Measurements from ENCODE around the gene ACTR8.
A peak's percentile ranks its signal among the peaks of the same experiment; 100 is the strongest.

ACTR8 gene

GRCh38 chr3:53863145-53863544 lies 18.8 kb downstream of the ACTR8 start:
- DNase-seq, result no peak

GRCh38 chr3:53862241-53862640 lies 19.7 kb downstream of the ACTR8 start:
- DNase-seq, result no peak

- DNase-seq, result no peak
Observed at GRCh38 chr3:53860196-53860595, 21.8 kb downstream of the ACTR8 start.

DNA sequence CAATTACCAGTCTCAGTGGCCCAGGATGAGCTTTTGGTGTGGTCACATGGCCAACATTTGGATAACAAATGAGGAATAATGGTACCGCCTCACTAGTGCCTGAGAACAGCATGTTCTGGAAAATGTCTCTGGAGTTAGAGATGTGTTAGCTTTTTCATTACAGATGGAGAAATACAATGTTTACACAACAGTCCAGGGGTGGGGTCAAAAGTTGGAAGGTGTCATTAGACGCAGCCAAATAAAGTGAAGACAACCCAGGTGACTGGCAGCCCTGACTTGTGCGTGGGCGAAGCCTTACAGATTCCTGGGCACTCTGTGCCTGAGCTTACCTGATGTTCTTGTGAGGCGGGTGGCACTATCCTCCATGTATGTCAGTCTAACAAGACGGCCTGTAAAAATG lies 22.8 kb downstream of the ACTR8 start:
- DNase-seq, result no peak

DNA sequence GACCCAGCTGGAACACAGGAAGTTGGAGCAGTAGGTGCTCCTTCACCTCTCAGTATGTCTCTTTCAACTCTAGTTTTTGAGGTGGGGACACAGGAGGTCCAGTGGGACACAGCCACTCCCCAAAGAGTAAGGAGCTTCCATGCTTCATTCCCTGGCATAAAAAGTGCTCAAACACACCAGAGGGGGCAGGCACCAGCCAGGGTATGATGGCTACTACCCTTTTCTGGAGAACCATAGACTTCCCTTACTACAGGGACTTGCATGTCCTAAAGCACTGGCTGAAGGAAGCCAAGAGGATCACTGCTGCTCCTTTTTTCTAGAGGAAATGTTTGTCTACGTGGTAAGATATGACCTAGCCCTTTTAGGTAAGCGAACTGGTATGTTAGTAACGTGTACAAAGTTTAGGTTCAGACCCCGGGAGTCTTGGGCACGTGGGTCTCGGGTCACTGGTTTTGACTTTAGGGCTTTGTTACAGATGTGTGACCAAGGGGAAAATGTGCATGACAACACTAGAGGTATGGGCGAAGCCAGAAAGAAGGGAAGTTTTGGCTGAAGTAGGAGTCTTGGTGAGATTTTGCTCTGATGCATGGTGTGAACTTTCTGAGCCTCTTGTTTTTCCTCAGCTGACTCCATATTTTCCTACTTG lies 23.7 kb downstream of the ACTR8 start:
- no peak for DNase-seq

GRCh38 chr3:53856964-53857363 lies 25.0 kb downstream of the ACTR8 start:
- no peak for DNase-seq

DNA sequence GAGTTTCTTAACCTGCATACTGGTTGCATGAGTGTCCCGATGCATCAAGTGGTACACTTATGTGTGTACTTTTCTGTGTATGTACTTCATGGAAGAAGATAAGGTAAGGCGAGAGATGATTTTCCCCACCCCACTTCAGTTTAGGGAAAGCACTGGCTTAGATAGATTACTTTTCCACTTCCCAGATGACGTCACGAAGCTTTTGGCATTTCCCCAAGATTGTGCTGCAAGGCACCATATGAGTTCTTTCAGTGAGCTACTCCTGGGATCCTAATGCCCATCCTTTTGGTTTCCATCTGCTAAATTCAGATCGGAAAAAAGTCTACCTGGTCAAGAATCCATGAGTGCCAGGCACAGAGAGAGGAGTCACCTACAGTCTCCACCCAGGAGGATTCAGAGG lies 31.1 kb downstream of the ACTR8 start:
- no peak for DNase-seq

GRCh38 chr3:53849916-53850315 lies 32.0 kb downstream of the ACTR8 start:
- no peak for DNase-seq

DNA sequence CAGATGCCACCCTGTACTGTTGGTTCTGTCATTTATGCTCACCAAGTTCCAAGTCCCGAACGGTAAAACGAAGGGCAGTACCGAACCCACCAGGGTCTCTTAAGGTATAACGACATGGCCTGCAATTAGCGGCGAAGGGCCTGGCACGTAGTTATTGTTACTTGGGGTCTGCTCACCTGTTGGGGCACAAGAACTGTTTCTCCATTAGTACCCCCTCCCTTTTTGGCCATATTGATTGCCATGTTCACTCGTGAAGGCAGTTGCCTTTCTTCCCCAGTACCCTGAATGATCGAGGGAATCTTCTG lies 35.1 kb downstream of the ACTR8 start:
- no peak for DNase-seq

DNA sequence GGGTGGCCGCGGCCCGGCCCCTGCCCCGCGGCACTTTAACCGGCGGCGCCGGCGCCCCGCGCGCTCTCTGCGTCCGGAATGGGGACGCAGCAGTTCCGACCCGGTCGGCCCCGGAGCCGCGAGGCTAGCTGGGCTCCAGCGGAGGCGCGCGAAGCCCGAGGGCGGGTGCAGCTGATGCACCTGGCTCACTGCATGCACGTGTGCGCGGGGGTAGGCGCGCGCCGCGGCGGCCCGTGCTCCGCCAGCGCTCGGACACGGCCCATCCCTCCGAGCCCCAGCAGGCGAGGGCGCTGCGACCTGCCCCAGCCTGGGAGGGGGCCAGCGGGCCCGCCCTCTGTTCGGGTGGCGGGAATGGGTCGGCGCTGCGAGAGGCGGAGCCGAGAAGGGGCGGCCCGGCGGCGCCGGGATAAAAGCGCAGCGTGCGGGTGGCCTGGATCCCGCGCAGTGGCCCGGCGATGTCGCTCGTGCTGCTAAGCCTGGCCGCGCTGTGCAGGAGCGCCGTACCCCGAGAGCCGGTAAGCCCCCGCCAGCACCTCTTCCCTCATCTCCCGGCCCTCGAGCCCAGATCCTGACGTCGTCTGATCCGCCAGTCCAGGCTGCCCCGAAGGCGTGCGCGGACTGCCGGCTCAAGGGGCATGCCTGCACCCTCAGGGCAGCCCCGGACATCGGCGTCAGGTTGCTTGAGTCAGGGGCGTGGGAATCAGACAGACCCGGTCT lies 35.7 kb downstream of the ACTR8 start, which contains the start of the genes CHDH and IL17RB:
Gene CHDH, minus strand, starts transcription at position 286 of the 717 bp plus-strand sequence. CDS start 22,411 bp downstream, outside the sequence.
Gene IL17RB, plus strand, starts transcription at position 435 of the 717 bp plus-strand sequence. Its CDS starts 21 bp downstream, at position 456.
- peak; percentile 46 for DNase-seq

DNA sequence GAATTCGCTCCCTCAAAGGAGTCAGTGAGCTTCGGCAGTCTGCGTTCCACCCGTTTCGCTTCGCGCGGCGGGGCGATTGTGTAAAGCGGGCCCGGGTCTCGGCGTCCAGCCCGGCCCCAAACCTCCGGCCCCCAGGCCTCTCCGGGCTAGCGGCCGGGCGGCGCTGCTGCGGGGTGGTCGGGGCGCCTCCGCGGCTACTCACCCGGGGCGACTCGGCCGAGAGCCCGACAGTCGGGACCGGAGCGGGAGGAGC lies 36.1 kb downstream of the ACTR8 start:
- DNase-seq, result no peak

- no peak for DNase-seq
Observed at GRCh38 chr3:53845103-53845880, 36.7 kb downstream of the ACTR8 start.

GRCh38 chr3:53844262-53845102 lies 37.5 kb downstream of the ACTR8 start:
- DNase-seq, result no peak

DNA sequence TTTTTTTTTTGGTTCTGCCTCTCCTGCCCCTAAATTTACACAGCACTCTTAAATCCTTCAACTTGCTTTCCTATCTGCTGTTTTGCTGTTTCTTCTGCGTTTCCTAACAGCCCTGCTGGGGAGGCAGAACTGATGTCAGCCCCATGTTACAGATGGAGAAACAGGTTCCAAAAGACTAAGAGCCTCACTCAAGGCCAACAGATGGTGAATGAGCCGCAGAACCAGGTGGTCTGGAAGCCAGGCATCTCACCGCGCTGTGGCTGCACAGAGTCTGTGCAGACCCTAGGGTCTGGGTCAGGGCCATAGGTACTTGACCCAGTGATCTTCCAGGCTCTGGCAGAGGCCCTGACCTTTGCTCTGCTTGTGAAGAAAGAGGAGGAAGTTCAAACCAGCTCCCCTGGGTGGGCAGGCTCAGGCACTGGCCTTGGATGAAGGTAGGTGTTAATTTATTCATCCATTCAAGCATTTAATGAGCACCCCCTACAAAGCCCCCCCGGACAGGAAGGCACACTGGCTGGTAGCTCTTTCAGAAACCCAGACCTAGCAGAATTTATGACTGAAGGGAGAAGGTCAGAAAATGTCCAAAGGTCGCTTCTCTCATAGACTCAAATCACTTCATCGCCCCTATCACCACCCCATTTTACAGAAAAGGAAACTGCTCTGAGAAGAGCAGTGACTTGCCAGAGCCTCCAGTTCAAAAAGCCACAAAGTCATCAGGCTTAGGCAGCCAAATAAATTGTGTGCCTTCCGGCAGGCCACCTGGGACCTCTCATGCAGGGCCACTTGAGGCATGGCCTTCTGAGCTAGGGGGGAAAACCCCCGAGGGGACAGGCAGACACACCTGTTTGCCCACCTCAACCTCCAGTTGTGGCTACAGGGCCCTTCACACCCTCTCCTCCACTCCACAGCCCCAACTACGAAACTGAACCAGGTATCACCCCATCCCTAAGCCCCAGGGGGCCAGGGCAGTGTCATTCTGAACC lies 38.5 kb downstream of the ACTR8 start:
- no peak for DNase-seq

- DNase-seq, result no peak
Observed at GRCh38 chr3:53842436-53843194, 39.3 kb downstream of the ACTR8 start.

GRCh38 chr3:53841296-53841695 lies 40.7 kb downstream of the ACTR8 start:
- no peak for DNase-seq

DNA sequence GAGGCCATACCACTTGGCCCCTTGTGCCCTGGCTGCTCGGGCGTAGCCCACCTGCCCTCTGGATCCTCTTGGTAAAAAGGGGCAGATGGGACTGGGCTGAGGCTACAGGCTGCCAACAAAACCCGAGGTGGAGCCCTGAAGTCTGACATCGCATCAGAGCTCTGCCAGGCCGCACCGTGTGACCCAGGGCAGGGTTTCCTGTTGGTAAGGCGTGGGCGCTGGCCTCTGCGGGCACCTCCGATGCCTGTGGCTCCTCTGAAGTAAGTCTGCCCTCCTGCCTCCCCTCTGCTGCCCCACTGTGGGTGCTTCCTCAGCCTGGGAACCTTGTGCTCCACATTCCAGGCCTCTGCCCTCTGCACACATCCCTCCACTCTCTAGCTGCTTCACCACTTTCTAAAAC lies 44.6 kb downstream of the ACTR8 start:
- DNase-seq, result no peak

GRCh38 chr3:53836084-53836872 lies 45.7 kb downstream of the ACTR8 start:
- DNase-seq, result no peak

DNA sequence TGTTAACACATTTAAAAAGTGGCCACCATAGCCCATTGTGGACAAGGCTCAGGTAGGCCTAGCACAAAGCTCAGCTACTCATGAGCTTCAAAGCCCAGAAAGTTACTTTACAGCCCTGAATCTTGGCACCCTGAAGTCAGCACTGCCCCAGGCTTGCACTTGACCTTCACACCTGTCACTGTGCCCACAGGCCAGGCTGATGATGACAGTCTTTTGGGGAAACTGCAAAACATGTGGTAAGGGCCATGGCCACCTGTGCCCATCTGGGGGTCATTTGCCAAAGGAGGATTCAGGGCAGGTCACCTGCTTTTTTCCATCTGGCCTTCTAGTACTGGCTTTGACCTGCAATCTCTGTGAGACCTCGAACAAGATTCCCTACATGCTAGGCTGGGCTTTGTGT lies 46.7 kb downstream of the ACTR8 start:
- no peak for DNase-seq

GRCh38 chr3:53834429-53835095 lies 47.4 kb downstream of the ACTR8 start:
- no peak for DNase-seq

All from activated CD4-positive, alpha-beta T cell treated with anti-CD3 and anti-CD28 coated beads, Interleukin-2, Interleukin-6, amounts not matched to agents 100 ng/mL and 50 ng/mL, durations not matched to agents 16 hours and 8 hours (primary cell).